ENCODE measurements around the gene HS6ST1.

DNA sequence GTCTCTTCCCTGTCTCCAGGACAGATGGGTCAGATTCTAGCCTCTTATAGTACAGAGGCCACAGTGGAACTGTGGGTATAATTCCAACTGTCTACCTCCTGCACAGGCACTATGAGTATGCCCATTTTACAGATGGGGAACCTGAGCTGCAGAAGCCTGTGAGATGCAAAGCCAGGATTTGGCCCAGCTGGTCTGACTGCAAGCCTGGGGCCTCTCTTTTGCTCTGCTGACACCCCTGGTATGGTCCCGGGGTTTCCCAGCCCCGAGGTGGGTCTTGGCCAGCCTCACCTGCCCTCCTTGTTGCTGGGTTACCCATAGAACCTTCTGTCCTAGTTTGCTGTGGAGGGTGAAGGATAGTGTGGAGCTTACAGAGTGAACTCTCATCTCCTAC lies 9.8 kb downstream of the HS6ST1 start:
- TF ChIP-seq CTCF (tag by site-specific recombination; IDR thresholded peaks at IDR 0.05) (no peak), ZNF23 (tag by site-specific recombination; IDR thresholded peaks at IDR 0.05; ENCODE audit: borderline replicate concordance) (no peak), ZBTB49 (tag by site-specific recombination; IDR thresholded peaks at IDR 0.05; ENCODE audit: low read depth) (no peak), REST (tag by site-specific recombination; IDR thresholded peaks at IDR 0.05) (no peak), ZNF274 (IDR thresholded peaks at IDR 0.05; ENCODE audit: low read length) (no peak), ZNF274 (tag by site-specific recombination; IDR thresholded peaks at IDR 0.05; ENCODE audit: borderline replicate concordance) (no peak), ZNF654 (tag by site-specific recombination; IDR thresholded peaks at IDR 0.05; ENCODE audit: low read depth) (no peak), ZNF404 (tag by site-specific recombination; IDR thresholded peaks at IDR 0.05) (no peak), ZNF658 (tag by site-specific recombination; IDR thresholded peaks at IDR 0.05) (no peak), TCF7L2 (IDR thresholded peaks at IDR 0.05; ENCODE audit: borderline replicate concordance, low read depth, low read length) (no peak)
- TF ChIP-seq, protein P1, sequence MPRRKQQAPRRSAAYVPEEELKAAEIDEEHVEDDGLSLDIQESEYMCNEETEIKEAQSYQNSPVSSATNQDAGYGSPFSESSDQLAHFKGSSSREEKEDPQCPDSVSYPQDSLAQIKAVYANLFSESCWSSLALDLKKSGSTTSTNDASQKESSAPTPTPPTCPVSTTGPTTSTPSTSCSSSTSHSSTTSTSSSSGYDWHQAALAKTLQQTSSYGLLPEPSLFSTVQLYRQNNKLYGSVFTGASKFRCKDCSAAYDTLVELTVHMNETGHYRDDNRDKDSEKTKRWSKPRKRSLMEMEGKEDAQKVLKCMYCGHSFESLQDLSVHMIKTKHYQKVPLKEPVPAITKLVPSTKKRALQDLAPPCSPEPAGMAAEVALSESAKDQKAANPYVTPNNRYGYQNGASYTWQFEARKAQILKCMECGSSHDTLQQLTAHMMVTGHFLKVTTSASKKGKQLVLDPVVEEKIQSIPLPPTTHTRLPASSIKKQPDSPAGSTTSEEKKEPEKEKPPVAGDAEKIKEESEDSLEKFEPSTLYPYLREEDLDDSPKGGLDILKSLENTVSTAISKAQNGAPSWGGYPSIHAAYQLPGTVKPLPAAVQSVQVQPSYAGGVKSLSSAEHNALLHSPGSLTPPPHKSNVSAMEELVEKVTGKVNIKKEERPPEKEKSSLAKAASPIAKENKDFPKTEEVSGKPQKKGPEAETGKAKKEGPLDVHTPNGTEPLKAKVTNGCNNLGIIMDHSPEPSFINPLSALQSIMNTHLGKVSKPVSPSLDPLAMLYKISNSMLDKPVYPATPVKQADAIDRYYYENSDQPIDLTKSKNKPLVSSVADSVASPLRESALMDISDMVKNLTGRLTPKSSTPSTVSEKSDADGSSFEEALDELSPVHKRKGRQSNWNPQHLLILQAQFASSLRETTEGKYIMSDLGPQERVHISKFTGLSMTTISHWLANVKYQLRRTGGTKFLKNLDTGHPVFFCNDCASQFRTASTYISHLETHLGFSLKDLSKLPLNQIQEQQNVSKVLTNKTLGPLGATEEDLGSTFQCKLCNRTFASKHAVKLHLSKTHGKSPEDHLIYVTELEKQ (tag by site-specific recombination; IDR thresholded peaks at IDR 0.05; ENCODE audit: borderline replicate concordance), result no peak
